ENCODE data around the gene C1D.
"Not testable (repeated sequence)": the region's sequence is repeated elsewhere in the genome, so short reads cannot be mapped to it uniquely, and the experiment has no call there.

Gene C1D

GRCh38 chr2:67997903-67998302 lies 64.9 kb downstream of the C1D start:
- DNase-seq: no peak

GRCh38 chr2:67997528-67997900 lies 65.3 kb downstream of the C1D start:
- no peak for DNase-seq

- DNase-seq: no peak
Observed at GRCh38 chr2:67996772-67997527, 65.9 kb downstream of the C1D start.

- no peak for DNase-seq
Observed at GRCh38 chr2:67994716-67995115, 68.1 kb downstream of the C1D start.

- DNase-seq: not testable (repeated sequence)
Observed at GRCh38 chr2:67994069-67994468, 68.7 kb downstream of the C1D start.

DNA sequence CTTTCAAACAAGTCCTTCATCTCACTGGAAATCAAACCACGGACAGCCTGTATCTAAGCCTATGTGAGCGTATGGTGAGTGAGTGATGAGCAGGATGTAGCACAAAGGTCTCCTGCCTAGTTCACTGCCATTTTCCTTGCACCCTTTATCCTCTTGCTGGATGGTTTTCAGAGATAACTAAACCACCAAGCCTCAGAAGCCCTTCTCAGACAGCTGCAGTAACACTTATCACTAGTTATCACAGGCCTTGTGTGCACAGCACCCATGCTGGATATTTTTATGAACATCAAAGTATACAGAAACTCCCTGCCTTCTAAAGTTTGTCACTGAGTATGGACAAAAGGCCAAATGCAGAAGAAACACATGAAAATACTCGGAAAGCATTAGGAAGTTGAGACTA lies 69.5 kb downstream of the C1D start:
- no peak for DNase-seq

GRCh38 chr2:67991456-67991855 lies 71.3 kb downstream of the C1D start:
- no peak for DNase-seq

Data from NCI-H1048 (cell line).